Mesothelial cell of epicardium (in vitro differentiated cells): ENCODE results near the gene STARD13. TPM values are rescaled to one million over a fixed set of nuclear protein-coding genes. Genes with fewer than 3 reads are reported as not detected.
A peak's percentile ranks its signal among the peaks of the same experiment; 100 is the strongest.

ENCODE experiments used
- DNase-seq, 2 experiments: peaks; one replicate each; pipeline ENCODE4 v3.0.0; 2021; ENCODE audit warnings: low spot score in 2 of 2; ENCODE audit not compliant: unreplicated experiment in 2 of 2
- H3K27ac Mint-ChIP-seq: 2 replicates; pipeline ENCODE4 v1.8.0; 2021; ENCODE audit warnings: mixed read lengths
- H3K27me3 Mint-ChIP-seq: 2 replicates; pipeline ENCODE4 v1.8.0; 2021; ENCODE audit warnings: low read depth, mixed read lengths
- H3K36me3 Mint-ChIP-seq: 2 replicates; pipeline ENCODE4 v1.8.0; 2021; ENCODE audit warnings: mixed read lengths
- H3K4me1 Mint-ChIP-seq: 2 replicates; pipeline ENCODE4 v1.8.0; 2021; ENCODE audit warnings: mixed read lengths
- H3K4me3 Mint-ChIP-seq: 2 replicates; pipeline ENCODE4 v1.8.0; 2021; ENCODE audit warnings: mild to moderate bottlenecking, moderate library complexity, mixed read lengths
- H3K9me3 Mint-ChIP-seq: 2 replicates; pipeline ENCODE4 v1.8.0; 2021; ENCODE audit warnings: mixed read lengths
- total RNA-seq: library from RNA; stranded (reverse); gene quantifications from 3 replicates; pipeline ENCODE4 v1.2.1, GENCODE V29; 2021
- TF ChIP-seq, protein P1 (sequence below): fragments of 200-600 bp; sonication (generic); IDR thresholded peaks from one replicate; pipeline ENCODE4 v1.5.0; 2021; ENCODE audit warnings: antibody characterized with exemption; ENCODE audit not compliant: unreplicated experiment

STARD13 gene
- total RNA-seq, 1 donor from 2014 or later: 23.0 TPM

GRCh38 chr13:33213024-33213768 is 72.4 kb downstream of the STARD13 start:
- TF ChIP-seq, protein P1, sequence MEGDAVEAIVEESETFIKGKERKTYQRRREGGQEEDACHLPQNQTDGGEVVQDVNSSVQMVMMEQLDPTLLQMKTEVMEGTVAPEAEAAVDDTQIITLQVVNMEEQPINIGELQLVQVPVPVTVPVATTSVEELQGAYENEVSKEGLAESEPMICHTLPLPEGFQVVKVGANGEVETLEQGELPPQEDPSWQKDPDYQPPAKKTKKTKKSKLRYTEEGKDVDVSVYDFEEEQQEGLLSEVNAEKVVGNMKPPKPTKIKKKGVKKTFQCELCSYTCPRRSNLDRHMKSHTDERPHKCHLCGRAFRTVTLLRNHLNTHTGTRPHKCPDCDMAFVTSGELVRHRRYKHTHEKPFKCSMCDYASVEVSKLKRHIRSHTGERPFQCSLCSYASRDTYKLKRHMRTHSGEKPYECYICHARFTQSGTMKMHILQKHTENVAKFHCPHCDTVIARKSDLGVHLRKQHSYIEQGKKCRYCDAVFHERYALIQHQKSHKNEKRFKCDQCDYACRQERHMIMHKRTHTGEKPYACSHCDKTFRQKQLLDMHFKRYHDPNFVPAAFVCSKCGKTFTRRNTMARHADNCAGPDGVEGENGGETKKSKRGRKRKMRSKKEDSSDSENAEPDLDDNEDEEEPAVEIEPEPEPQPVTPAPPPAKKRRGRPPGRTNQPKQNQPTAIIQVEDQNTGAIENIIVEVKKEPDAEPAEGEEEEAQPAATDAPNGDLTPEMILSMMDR: no peak
- DNase-seq: no peak
- Mint-ChIP-seq H3K4me1 (peaks cover 48% of the 10 kb centered on the region), H3K36me3 (no peaks in the 10 kb centered on the region), H3K9me3 (no peaks in the 10 kb centered on the region), H3K27me3 (peaks cover 3% of the 10 kb centered on the region), H3K4me3 (no peak overlapping the region), H3K27ac (peak overlapping the region; percentile 54)

GRCh38 chr13:33212396-33212795 is 73.2 kb downstream of the STARD13 start:
- no peaks in the 10 kb centered on the region for H3K9me3 Mint-ChIP-seq
- TF ChIP-seq, protein P1: no peak
- no peak for DNase-seq
- peaks cover 3% of the 10 kb centered on the region for H3K27me3 Mint-ChIP-seq
- no peak overlapping the region for H3K27ac Mint-ChIP-seq
- H3K36me3 Mint-ChIP-seq: no peaks in the 10 kb centered on the region
- H3K4me1 Mint-ChIP-seq: peaks cover 48% of the 10 kb centered on the region
- H3K4me3 Mint-ChIP-seq: no peak overlapping the region

DNA sequence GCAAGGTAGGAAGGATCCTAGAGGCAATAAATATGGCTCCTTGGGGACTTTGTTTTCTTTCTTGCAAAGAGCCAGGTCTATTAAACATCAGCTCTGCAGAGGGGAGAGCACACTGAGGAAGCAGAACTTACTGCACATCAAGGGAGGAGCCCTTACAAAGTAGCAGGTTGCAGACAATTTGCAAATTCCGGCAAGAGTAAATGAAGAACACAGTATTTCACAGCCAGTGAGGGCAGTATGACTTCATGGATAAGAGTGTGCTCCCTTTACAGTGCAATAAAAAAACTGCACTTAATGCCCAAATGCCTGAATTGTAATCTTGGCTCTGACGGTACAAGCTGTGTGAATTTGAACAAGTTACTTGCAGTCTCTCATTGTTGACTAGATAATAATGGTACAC is 75.5 kb downstream of the STARD13 start:
- no peak for DNase-seq
- H3K27me3 Mint-ChIP-seq: peaks cover 3% of the 10 kb centered on the region
- no peaks in the 10 kb centered on the region for H3K9me3 Mint-ChIP-seq
- TF ChIP-seq, protein P1: no peak
- H3K36me3 Mint-ChIP-seq: no peaks in the 10 kb centered on the region
- peaks cover 53% of the 10 kb centered on the region for H3K4me1 Mint-ChIP-seq
- no peak overlapping the region for H3K4me3 Mint-ChIP-seq
- no peak overlapping the region for H3K27ac Mint-ChIP-seq

DNA sequence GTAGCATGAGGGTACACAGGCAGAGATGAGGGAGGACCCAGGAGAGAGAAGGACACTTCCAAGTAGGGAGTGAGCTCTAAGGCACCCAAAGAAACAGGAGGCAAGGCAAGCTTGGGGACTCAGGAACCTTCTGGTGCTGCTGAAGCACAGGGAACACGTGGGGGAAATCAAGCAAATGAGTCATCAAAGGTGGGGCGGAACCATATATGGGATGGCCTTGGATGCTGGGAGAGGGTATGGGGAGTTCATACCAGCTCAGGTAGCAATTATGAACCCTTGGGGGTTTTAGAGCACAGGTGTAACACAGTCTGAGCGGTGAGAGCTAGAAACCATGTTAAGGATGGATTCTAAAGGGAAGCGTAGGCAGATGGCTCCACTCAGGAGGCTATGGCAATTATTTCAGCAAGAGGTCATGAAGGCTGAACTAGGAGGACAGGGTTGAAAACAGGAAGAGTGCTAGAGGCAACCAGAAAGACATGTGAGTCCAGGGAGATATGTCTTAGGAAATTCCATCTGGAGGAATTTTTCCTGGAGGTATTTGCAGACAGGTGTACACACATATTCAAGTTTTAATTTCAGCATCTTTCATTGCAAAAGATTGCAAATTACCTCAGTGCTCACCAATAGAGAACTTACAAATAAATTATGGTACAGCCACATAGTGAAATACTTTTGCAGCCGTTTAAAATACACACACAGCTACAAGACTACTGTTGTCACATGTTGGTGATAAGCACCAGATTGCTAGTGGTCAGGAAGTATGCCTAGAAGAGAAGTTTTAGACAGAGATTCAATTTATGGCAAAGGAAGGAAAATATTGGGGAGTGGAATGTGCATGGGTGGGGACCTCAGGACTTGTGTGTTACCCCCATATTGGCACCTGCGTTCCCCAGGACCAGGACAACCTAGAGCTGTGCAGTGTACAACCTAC is 77.0 kb downstream of the STARD13 start:
- H3K36me3 Mint-ChIP-seq: no peaks in the 10 kb centered on the region
- H3K9me3 Mint-ChIP-seq: no peaks in the 10 kb centered on the region
- DNase-seq: no peak
- TF ChIP-seq, protein P1: no peak
- peaks cover 51% of the 10 kb centered on the region for H3K4me1 Mint-ChIP-seq
- H3K4me3 Mint-ChIP-seq: no peak overlapping the region
- H3K27ac Mint-ChIP-seq: no peak overlapping the region
- H3K27me3 Mint-ChIP-seq: peaks cover 3% of the 10 kb centered on the region

- Mint-ChIP-seq H3K27me3 (no peaks in the 10 kb centered on the region), H3K9me3 (no peaks in the 10 kb centered on the region), H3K4me1 (peaks cover 43% of the 10 kb centered on the region), H3K36me3 (no peaks in the 10 kb centered on the region), H3K4me3 (no peak overlapping the region), H3K27ac (peak overlapping the region; percentile 10)
- TF ChIP-seq, protein P1: no peak
- DNase-seq: no peak
These were observed 78.0 kb downstream of the STARD13 start for GRCh38 chr13:33207615-33207961.
